Transverse colon (tissue), 4 donors: ENCODE results near the gene MYH13. TPM values are rescaled to one million over a fixed set of nuclear protein-coding genes. Genes with fewer than 3 reads are reported as not detected.

Experiments
- DNase-seq: peaks from one replicate; pipeline ENCODE4 v3.0.0-alpha.2; 2019
- H3K27ac ChIP-seq, 4 donors: fragments of 200-600 bp; sonication (generic); 2 replicates each; pipeline ENCODE4 v1.5.1; 2016 to 2018; ENCODE audit warnings: inconsistent platforms in 4 of 4
- H3K27me3 ChIP-seq: fragments of 200-600 bp; sonication (generic); 2 replicates; pipeline ENCODE4 v1.5.1; 2017; ENCODE audit warnings: inconsistent platforms
- H3K36me3 ChIP-seq, 4 donors: fragments of 200-600 bp; sonication (generic); 2 replicates each; pipeline ENCODE4 v1.5.1; 2017 to 2019; ENCODE audit warnings: inconsistent platforms in 4 of 4
- H3K4me1 ChIP-seq, 4 donors: fragments of 200-600 bp; sonication (generic); 2 replicates each; pipeline ENCODE4 v1.5.1; 2017 to 2020; ENCODE audit warnings: inconsistent platforms in 4 of 4
- H3K4me3 ChIP-seq, 4 donors: fragments of 200-600 bp; sonication (generic); 1 replicate in 1 of 4; 2 replicates in 3 of 4; pipeline versions ENCODE4 v1.5.1 to v1.6.1; 2017 to 2019; ENCODE audit warnings: inconsistent platforms in 4 of 4
- H3K9me3 ChIP-seq, 2 donors: fragments of 200-600 bp; sonication (generic); 2 replicates each; pipeline ENCODE4 v1.5.1; 2017 to 2019; ENCODE audit warnings: inconsistent platforms in 2 of 2
- CTCF ChIP-seq, 5 experiments: fragments of 200-600 bp in 3 of 5; fragments of 450-650 bp in 2 of 5; sonication (generic) in 3 of 5; IDR thresholded peaks; 1 replicate in 2 of 5; 2 replicates in 3 of 5; pipeline ENCODE4 v1.5.1; 2016 to 2017; ENCODE audit warnings: antibody characterized with exemption in 5 of 5, inconsistent platforms in 3 of 5, mild to moderate bottlenecking in 2 of 5, moderate library complexity in 1 of 5
- EP300 ChIP-seq: sonication (generic); formaldehyde crosslinking; IDR thresholded peaks from one replicate; pipeline ENCODE4 v1.6.1; 2017; ENCODE audit warnings: antibody characterized with exemption, low read depth
- POLR2A ChIP-seq: fragments of 450-650 bp; IDR thresholded peaks from one replicate; pipeline ENCODE4 v1.6.1; 2016; ENCODE audit warnings: antibody characterized with exemption, mild to moderate bottlenecking, moderate library complexity
- POLR2AphosphoS5 ChIP-seq, 3 donors: sonication (generic); formaldehyde crosslinking; IDR thresholded peaks; one replicate each; pipeline ENCODE4 v1.6.1; 2016; ENCODE audit warnings: antibody characterized with exemption in 3 of 3
- WGBS, 2 donors: methylation state at CpG; one replicate each; pipeline ENCODE4 v1.1.5; 2018; ENCODE audit warnings: low coverage in 1 of 2; 5-methylcytosine and 5-hydroxymethylcytosine counted together
- in situ Hi-C, 4 donors: fragments of 200-750 bp; cut with MboI; loops; one replicate each; pipeline versions ENCODE4 v1.15.0 to v1.15.1; 2017; ENCODE audit warnings: low sequenced_read_pairs in 3 of 4, low pct_ligation_motif_present in 1 of 4, low pct_unique_long_range_greater_than_20kb in 1 of 4
- intact Hi-C: fragments of 100-400 bp; cut with DNase I; formaldehyde crosslinking; loops from one replicate; pipeline ENCODE4 v1.15.1; 2023; ENCODE audit warnings: low total_unique reads
- total RNA-seq, 4 donors: library from RNA; depleted of rRNA; stranded (reverse); fragments of >200 nt; gene quantifications; one replicate each; pipeline ENCODE4 v1.1.0, GENCODE V29; 2016

Gene MYH13
- total RNA-seq, 4 donors from 2014 or later: 0.14 to 2.6 (median 0.16) TPM; not detected in 1

GRCh38 chr17:10337136-10337535 is 35.7 kb downstream of the MYH13 start:
- Histone ChIP-seq H3K36me3 (no peaks in the 10 kb centered on the region), H3K27ac (no peak overlapping the region), H3K27me3 (no peaks in the 10 kb centered on the region), H3K4me1 (no peaks in the 10 kb centered on the region), H3K4me3 (no peak overlapping the region), H3K9me3 (no peaks in the 10 kb centered on the region)
- in situ Hi-C loops: loop anchor here in 2 of 4 donors (25.0 kb wide), 2 partner anchors 100 to 225 kb away; no protein-coding TSS in a partner anchor
- DNase-seq: no peak
- WGBS, 2 donors: 45 to 85% methylated on average over 5 to 10 of the region's 10 CpGs
- intact Hi-C loops: loop anchor here (5.0 to 10.0 kb wide), 2 partner anchors 125 to 268 kb away; no protein-coding TSS in a partner anchor
- TF ChIP-seq EP300: no peak
- no peak for TF ChIP-seq POLR2AphosphoS5 (IDR thresholded peaks at IDR 0.05)
- TF ChIP-seq CTCF (IDR thresholded peaks at IDR 0.05): no peak
- no peak for TF ChIP-seq POLR2A

- no peaks in the 10 kb centered on the region for H3K36me3 ChIP-seq
- TF ChIP-seq POLR2A (no peak), POLR2AphosphoS5 (IDR thresholded peaks at IDR 0.05) (no peak), EP300 (no peak), CTCF (IDR thresholded peaks at IDR 0.05) (no peak)
- intact Hi-C loops: loop anchor here (5.0 to 10.0 kb wide), 2 partner anchors 126 to 268 kb away; no protein-coding TSS in a partner anchor
- in situ Hi-C loops: loop anchor here in 2 of 4 donors (25.0 kb wide), 2 partner anchors 101 to 226 kb away; no protein-coding TSS in a partner anchor
- no peak overlapping the region for H3K4me3 ChIP-seq
- no peaks in the 10 kb centered on the region for H3K9me3 ChIP-seq
- H3K27ac ChIP-seq: no peak overlapping the region
- no peaks in the 10 kb centered on the region for H3K4me1 ChIP-seq
- DNase-seq: no peak
- H3K27me3 ChIP-seq: no peaks in the 10 kb centered on the region
- WGBS, 2 donors: 81% methylated on average over 7 of the region's 7 CpGs; no CpG with 5 or more reads in 1 of the 2 donors
Observed at GRCh38 chr17:10336393-10336792, 36.4 kb downstream of the MYH13 start.

- H3K27me3 ChIP-seq: no peaks in the 10 kb centered on the region
- WGBS, 2 donors: 84% methylated on average over 4 of the region's 4 CpGs; no CpG with 5 or more reads in 1 of the 2 donors
- H3K27ac ChIP-seq: no peak overlapping the region
- no peaks in the 10 kb centered on the region for H3K36me3 ChIP-seq
- H3K4me3 ChIP-seq: no peak overlapping the region
- TF ChIP-seq CTCF (IDR thresholded peaks at IDR 0.05): no peak
- no peak for TF ChIP-seq POLR2A
- no peak for TF ChIP-seq EP300
- TF ChIP-seq POLR2AphosphoS5 (IDR thresholded peaks at IDR 0.05): no peak
- in situ Hi-C loops (loop anchor here in 2 of 4 donors (25.0 kb wide), 2 partner anchors 105 to 230 kb away; no protein-coding TSS in a partner anchor), intact Hi-C loops (loop anchor here (10.0 kb wide), 1 partner anchor 272 kb away; no protein-coding TSS in a partner anchor)
- H3K9me3 ChIP-seq: no peaks in the 10 kb centered on the region
- no peaks in the 10 kb centered on the region for H3K4me1 ChIP-seq
- no peak for DNase-seq
Observed at GRCh38 chr17:10332515-10332914, 40.3 kb downstream of the MYH13 start.

- Histone ChIP-seq H3K27ac (no peak overlapping the region), H3K9me3 (no peaks in the 10 kb centered on the region), H3K4me1 (no peaks in the 10 kb centered on the region), H3K27me3 (no peaks in the 10 kb centered on the region), H3K4me3 (no peak overlapping the region), H3K36me3 (no peaks in the 10 kb centered on the region)
- DNase-seq: no peak
- WGBS, 2 donors: 78 to 84% methylated on average over 9 to 15 of the region's 15 CpGs
- no peak for TF ChIP-seq POLR2AphosphoS5 (IDR thresholded peaks at IDR 0.05)
- TF ChIP-seq CTCF (IDR thresholded peaks at IDR 0.05): no peak
- no peak for TF ChIP-seq EP300
- in situ Hi-C loops: loop anchor here in 3 of 4 donors (5.0 to 25.0 kb wide), 4 partner anchors 108 to 286 kb away; no protein-coding TSS in a partner anchor
- intact Hi-C loops: no loop called here
Observed at GRCh38 chr17:10328971-10329923, 43.6 kb downstream of the MYH13 start.
